Measurements from ENCODE around the gene AGBL4.

The AGBL4 gene

DNA sequence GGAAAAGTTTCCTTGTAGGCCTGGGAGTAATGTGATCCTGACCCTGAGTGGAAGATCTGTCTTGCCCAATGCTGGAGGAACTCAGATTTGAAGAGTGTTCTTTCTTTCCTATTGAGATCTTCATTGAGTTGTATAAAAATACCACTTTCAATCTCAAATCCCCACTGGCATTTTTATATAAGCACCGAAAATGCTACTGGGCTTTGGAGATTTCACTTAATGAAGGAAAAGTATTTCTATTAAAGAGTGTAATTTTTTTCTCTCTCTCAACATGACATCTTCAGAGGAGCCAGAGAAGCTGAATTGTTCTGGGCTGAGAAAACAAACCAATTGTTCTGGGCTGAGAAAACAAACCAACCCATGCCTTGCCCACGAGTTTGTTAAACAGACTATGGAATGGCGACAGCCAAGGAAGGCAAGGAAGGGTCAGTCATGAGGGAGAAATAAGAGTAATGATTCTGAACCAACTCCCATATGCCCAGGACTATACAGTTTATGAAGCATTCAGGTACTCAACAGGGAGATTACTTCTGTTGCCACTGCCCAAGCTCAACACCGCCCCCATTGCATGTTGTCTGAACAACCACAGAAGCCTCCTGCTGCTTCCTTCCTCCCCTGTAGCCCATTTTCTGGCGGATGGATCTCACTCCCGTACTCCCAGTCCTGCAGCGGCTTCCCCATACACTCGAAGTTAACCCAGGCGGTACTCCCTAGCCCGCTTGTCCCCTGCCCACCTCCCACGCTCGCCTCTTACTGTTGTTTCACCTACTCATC, 1350.2 kb downstream of the AGBL4 start:
- no peak for DNase-seq

DNA sequence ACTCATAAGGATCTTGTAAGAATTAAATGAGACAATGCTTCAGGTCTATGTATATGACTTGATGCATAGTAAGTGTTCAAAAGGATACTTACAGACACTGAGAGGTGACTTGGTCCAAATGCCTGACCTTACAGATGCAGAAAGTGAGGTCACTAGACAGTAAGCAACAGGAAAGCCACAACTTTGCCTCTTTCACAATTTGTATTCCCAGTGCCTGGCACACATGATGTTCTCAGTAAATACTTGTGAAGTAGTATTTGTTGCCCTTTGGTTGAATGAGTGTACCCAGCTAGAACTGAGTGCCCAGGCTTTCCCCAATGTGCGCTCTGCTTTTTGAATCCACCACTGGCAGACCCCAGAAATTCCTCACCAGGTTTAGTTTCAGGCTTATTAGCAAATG, 1352.2 kb downstream of the AGBL4 start:
- no peak for DNase-seq

DNA sequence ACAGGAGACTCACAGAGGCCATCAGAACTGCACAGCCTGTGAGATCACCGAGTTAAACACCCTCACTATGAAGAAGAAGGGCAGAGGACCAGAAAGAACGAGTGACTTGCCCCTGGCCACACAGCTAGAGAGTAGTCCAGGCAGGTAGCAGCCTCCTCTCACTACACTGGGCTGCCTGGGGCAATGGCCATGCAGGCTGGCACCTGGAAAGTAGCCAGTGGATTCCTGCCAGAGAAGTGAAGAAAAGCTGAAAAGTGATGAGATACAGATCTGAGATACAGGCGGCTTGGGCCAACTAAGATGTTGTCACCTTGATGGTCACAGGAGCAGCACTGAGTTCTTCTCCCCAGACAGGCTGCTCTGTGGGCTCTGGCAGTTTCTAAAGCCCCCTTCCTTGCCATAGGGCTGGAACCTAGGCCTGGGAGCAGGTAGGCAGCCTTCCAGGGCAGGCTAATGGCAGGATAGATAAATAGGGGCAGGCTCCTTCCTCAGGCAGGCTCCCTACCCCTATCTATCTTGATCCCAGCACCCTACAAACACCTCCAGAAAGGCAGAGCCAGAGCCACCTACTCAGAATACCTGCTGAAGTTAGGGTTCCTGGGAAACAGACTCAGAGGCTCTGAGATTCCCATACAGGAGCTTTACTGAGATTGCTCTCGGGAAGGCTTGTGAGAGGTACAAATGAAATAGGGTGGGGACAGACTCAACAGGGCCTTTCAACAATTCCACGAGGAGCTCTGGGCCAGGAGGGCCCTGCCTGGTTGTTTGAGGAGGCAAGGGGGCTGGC, 1353.3 kb downstream of the AGBL4 start:
- no peak for DNase-seq

DNA sequence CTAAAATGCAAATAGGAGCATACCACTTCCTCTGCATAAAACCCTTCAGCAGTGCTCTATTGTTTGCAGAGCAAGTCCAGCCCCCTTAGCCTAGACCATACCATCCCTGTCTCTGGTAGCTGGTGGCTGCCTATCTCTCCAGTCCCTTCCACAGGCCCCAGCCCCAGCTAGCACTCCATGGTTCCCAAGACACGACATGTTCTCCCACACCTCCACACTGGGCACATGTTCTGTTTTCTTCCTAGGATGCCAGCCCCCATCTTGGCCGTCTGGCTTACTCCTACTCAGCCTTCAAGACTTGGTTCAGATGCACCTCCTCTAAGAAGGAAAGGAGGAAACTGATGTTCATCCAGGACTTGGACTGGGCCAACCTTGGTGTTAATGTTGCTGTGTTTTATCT, 1355.4 kb downstream of the AGBL4 start:
- DNase-seq = no peak

DNA sequence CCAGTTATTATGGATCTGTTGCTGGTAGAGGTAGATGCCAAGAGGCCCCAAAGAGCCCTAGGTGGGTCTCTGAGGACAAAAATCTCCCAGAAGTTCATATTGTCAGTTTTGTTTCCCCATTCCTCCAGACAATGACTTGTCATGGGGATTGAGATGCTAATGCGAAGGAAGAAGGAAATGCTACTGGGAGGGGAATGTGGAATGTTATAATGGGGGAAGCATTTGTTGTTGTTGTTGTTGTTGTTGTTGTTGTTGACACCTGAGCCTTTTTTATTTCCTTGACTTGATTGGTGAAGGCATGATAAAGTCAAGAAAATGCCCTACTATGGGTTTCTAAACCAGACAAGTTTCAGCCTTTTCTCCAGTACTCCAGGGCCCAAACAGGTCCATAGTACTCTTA, 1356.0 kb downstream of the AGBL4 start:
- DNase-seq = no peak

DNA sequence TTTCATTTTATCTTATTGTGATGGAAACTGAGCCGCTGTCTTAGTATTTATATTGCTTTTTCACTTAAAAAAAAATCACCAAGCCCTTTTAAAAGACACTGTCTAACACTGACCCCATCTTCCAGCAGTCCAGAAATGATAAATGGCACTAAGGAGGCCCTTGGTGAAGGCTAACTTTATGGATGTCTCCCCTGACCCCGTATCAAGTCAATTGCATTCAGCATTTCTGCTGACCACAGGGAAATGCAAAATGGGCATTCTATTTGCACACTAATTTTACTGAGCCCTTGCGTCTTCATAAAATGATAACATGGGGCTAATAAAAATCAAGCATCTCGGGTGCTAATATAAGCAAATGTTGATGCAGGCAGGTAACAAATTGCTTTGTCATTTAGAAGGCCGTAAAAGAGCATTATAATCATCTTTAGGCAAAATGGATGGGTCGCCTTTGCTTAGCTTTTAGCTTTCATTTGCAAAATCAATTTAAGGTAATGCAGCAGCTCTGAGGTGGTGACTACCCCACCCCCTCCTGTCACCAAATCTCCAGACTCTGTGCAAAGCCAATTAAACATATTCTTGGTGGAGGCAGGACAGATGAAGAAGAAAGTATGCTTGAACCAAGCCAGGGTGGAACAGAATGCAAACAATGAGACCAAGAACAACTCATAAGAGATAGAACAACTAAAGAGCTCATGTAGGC, 1357.9 kb downstream of the AGBL4 start:
- DNase-seq = no peak

DNA sequence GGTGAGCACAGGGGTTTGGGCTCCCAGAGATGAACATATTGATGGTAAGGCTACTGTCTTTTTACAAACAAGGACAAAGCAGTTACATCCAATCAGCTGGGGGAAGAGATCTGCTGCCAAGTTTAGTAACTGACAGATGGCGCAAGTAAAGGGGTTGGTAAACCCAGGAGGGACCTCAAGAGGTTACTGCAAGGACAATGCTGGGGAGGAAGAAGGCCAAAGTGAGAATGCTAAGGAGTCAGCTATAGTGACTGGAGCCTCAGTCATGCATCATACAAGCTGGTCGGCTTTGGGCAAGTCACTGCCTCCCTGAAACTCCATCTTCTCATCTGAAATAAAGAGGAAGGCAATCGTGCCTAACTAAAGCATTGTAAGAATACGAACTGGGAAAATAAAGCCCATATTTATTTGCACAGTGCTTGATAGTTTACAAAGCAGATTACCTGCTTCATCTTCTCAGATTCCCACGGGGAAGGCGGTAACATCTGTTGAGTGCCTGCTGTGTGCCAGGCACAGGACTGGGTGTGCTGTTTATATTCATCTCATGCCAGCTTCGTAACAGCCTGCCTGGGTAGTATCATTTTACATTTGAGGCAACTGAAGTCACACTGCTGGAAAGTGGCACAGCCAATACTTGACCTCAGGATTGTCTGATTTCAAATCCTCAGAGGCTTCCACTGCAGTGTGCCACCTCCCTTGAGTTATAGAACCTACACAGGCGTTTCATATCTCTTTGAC, 1361.9 kb downstream of the AGBL4 start:
- DNase-seq = peak; percentile 29

DNA sequence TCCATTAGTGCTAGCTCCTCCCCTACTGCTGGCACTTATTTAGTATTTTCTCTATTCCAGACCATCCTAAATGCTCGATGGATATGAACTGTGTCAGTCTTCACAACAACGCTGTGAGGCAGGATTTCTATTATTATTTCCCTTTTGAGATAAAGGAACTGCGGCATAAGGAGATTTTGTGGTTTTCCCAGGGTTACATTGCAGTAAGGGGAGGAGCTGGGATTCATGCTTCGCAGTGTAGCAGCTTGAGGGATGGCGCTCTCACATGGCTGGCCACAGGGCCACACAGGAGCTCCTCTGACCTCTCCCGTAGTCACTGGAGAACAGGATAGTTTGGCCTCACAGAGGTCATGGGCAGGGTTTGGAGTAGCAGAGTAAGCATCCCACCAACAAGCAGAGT, 1364.0 kb downstream of the AGBL4 start:
- DNase-seq = no peak

DNA sequence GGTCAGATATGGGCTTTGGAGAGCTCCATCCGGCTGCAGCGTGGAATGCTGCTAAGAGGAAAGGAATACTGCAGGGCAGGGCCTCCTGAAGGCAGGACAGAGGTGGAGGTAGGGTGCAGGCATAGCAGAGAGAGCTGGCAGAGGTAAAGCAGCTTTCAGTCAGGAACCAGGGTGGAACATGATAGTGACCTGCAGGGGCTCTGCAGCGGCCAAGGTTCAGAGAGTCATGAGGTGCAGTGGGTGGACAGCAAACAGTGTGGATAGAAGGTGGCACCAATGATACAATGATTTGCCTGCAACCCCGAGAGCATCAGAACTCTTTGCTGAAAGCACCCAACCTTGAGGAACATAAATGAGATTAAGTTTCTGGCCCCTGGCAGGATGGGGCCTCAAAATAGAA, 1366.3 kb downstream of the AGBL4 start:
- DNase-seq = no peak

DNA sequence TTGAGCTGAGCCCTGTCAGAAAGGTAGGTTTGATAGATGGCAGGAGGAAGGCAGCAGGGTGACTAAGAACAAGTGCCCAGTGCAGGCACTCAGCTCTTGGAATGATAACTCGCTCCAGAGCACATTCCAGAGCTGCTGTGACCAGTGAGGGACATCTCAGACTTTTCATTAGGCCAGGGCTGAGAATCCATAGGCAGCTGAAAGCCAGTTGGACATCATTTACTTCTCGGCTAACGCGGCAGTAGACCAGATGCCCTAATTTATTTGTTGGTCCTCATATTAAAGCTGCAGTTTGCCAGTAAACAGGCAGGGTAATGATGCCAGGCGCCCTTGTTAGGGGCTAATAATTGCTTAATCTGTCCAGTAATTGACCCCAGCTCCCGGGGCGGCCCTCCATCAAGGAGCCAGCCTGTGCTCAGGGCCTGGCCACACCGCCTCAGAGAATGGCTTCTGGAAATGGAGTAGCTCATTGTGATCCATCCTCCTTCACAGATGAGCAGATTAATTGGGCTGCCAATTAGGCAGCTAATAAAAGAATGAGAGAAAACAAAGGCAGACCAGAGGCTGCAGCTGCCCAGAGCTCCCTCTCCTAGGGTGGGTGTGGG, 1369.0 kb downstream of the AGBL4 start:
- DNase-seq = no peak

DNA sequence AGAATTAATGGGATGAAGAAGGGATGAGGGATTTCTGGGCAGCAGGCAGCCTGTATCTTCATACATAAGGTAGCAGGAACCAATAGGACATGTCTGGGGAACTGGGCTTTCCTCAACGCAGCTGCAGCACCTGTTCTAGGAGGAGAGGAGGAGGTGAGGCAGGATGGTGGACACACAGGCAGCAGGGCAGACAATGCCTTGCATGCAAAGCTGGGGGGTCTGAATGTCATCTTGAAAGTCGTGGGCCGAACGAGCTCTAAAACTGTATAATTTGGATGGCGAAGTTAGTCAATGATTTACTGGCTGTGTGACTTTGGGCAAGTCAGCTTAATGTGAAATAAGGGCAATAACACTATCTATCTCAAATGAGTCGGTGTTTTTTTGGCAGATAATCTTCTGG, 1371.4 kb downstream of the AGBL4 start:
- no peak for DNase-seq

DNA sequence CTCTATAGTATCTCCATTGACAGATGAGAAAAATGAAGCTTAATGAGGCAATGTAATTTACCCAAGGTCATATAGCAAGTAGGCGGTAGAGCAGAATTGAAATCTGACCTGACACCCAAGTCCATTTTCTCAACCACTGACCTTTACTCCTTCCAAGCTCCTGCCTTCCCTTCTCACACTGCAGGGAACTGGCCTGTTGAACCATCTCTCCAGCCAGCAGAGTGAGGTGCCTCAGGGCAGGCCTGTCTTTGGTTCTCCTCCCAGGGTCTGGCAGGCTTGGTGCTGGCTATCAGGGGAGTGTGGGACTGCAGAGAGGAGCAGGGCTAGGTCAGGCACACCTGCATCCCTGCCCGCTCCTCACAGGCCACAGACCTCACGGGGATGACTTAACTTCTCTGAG, 1373.9 kb downstream of the AGBL4 start:
- DNase-seq = no peak

DNA sequence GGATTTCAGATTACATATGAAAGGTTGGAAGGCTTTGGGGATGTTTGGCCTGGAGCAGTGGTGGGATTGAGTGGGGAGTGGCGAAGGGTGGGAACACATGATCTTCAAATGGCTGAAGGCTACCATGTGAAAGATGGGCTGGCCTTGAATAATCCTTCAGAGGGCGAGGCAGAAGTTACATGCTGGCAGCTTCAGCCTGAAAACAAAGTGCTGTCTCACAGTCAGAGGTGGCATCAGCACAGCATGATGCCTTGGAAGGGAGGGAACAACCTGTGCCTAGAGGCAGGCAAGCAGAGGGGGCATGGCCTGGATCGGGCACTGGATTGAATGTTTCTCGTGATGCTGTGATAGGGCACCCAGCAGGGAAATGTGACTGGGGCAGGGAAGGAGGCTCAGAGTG, 1377.9 kb downstream of the AGBL4 start:
- peak; percentile 18 for DNase-seq

DNA sequence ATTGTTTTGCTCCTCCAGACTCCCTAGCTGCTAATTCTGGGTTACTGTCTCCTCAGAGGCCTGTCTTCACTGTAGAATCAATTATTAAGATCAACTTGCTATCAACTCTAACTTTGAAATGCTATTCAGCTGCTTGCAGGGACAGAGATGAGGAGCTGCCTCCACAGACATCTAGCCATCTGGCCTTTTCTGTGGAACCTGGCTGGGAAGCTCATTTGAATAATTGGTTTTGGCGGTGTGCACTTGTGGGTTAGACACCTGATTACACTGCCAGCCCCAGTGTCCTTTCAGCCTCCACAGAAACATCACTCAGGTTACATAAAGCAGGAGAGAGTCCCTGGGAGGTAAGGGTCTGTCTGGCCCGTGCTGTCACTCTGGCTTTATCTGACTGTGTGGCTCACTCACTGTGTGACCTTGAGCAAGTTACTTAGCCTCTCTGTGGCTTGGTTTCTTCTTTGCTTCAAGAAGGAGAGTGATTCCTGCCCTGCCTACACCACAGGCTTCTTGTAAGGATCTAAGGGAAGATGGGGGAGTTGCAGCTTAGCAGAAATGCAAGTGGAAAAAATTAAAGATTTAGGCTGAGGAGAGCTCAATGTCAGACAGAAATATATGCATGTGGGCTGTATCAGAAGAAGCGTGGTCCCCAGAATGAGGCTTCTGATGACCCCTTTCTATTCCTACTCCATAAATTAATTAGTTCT, 1378.7 kb downstream of the AGBL4 start:
- DNase-seq = peak; percentile 73

DNA sequence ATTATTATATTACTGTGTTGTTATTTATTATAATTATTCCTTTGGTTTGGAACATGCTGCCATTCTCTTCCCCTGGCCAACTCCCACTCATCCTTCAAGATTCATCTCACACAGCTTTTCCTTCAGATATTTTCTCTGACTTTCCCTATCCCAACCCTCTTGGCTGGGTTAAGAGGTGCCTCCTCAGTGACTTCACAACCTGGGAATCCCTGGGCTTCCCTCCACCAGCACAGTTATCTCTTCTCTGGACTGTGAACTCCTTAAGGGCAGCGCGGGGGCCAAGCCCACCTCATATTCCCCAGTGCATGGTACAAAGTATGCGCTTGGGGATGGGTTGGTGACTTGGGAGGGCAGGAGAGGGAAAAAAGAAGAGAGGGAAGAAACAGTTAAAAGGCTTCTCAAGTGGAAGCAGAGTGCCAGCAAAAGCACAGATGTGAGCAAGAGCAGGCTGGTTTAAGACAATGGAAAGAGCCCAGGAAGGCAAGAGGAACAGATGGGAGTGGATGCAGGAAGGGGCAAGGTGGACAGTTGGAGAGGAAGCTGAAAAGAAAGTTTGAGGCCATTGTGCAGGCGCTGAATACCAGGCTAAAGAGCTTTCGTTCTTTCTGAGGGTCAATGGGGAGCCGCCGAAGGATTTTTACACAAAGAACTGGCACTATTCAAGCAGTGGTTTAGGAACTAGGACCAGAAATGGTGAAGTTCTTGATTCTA, 1379.4 kb downstream of the AGBL4 start:
- DNase-seq = no peak

DNA sequence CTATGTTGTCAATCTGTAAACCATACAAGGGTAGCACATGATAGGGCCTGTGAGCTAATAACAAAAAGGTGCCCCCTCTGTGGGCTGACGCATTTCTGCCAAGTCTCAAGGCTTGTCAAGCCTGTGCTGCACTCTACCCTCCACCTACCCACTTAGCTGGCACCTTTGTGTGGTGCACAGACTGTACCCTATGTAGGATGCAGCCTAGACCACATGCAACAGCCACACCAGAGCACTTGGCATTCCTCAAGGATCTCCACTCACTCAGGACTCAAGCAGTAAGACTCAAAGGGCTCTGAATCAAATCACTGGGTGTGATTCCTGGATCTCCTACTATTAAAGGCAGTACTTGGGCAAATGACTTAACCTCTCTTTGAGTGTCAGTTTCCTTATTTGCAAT, 1380.6 kb downstream of the AGBL4 start:
- no peak for DNase-seq

DNA sequence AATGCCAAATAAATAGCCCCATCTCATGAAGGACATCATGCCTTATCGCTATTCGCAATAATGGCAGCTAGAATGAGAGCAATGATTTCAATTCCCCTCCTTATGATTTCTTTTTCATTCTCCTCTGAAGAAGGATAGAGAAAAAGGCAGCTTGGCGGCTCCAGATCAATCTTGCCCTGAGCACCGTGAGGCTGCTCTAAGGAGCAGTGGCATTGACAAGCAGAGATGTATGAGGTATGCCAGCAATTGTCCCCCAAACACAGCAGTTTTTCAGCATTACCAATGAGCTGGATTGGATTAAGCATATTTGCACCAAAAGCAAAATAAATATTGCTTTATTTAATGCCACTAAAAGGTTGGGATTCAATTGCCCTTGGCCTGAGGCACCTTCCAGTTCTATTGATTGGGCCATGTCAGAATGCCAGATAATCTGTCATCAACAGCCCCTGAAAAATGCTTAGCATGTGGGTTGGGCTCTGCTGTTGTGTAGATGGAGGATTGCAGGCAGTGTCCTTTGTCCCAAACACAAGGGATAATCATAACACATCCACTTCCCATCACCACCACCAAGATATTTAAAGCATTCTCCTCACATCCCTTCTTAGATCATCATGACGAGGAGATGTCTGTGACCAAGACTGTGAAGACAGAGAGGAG, 1382.8 kb downstream of the AGBL4 start:
- no peak for DNase-seq

DNA sequence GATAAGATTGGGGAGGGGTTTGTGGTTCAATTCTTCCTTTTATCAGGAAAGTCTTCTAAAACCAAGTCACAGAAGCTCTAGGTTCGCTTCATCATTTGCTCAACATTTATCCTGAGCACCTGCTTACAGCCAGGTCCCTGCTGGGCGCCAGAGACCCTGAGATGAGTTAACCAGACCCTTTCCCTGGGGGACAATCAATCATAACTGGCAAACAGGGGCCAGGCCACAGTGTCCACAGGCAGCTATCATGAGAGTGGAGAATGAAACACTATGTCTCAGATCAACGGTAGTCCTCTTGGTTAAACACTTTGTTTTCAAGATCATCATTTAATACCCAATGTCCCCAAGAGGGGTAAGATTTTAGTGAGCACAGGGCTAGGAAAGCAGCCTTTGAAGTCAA, 1393.9 kb downstream of the AGBL4 start:
- DNase-seq = no peak

DNA sequence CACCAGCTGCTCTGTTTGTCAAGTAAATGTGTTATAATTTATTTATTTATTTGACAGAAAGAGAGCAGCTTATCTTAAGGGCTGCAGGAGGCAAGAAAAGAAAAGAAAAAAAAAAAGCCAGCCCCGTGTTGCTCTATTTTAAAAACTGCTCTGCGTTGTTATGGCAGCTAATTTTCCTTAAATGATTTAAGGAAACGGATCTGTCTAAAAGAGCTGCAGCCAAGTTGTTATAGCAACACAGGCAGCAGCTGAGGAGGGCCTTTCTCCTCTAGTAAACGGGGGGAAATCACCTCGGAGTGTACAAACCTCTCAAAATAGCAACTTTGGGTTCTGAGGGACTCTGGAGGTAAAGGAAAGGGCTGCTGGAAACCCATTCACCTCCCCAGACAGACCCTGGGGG, 1396.3 kb downstream of the AGBL4 start:
- peak; percentile 64 for DNase-seq

DNA sequence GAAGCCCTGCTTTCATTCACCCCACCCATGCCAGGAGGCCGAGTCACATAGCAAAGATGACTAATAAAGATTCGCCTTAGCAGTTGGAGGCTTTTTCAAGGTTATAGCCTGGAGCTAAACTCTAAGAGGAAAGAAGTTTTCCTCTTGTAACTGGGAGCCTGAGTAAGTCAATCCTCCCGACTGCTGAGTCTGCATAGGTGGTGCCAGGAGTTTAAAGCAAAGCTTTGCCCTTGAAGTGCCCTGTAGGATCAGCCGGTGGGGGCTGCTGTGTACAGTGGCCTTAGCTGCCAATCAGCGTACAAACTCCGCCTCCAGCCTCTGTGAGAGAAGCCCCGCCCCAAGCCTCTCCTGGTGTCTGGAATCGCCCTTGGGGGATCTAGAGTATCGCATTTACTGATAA, 1404.2 kb downstream of the AGBL4 start:
- no peak for DNase-seq

DNA sequence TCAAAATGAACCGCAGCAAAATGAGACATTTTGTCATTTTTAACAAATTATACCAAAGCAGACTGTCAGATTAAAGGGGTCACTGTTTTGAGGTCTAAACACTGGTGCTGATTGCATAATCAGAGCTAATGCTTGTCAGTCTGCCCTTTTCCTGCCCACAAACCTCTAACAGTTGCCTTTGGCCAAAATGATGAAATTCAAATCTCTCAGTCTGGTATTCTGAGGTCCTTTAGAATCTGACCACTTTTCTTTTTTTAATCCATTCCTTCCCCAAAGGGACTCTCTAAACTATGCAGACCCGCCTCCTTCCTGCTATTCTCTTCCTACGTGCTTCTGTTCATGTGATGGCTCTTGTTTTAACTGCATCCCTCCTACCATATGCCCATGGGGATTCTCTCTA, 1406.5 kb downstream of the AGBL4 start:
- DNase-seq = no peak
